Coronary artery (tissue), 2 donors: Measurements from ENCODE around the gene PHLDB3.

Experiments
- DNase-seq: peaks from one replicate; pipeline ENCODE4 v3.0.0-alpha.2; 2017; ENCODE audit warnings: low spot score
- H3K27ac ChIP-seq, 2 donors: fragments of 200-600 bp; sonication (generic); one replicate each; pipeline ENCODE4 v1.5.1; 2016 to 2019
- H3K4me3 ChIP-seq: fragments of 200-600 bp; sonication (generic); 2 replicates; pipeline ENCODE4 v1.5.1; 2016; ENCODE audit warnings: mild to moderate bottlenecking, moderate library complexity
- CTCF ChIP-seq: fragments of 200-600 bp; sonication (generic); IDR thresholded peaks from one replicate; pipeline ENCODE4 v1.5.1; 2019; ENCODE audit warnings: antibody characterized with exemption

PHLDB3 gene

GRCh38 chr19:43495082-43495481 lies 9.5 kb downstream of the PHLDB3 start:
- no peak for TF ChIP-seq CTCF
- no peak for DNase-seq
- no peak overlapping the region for H3K4me3 ChIP-seq
- H3K27ac ChIP-seq: no peak overlapping the region

- no peak for TF ChIP-seq CTCF
- no peak for DNase-seq
Observed at GRCh38 chr19:43490759-43491158, 13.8 kb downstream of the PHLDB3 start.

GRCh38 chr19:43489979-43490599 lies 14.5 kb downstream of the PHLDB3 start:
- no peak for TF ChIP-seq CTCF
- H3K27ac ChIP-seq: no peak overlapping the region
- no peak overlapping the region for H3K4me3 ChIP-seq
- no peak for DNase-seq

More at GRCh38 chr19:43490759-43491158, 13.8 kb downstream of the PHLDB3 start:
- no peak overlapping the region for H3K27ac ChIP-seq
- H3K4me3 ChIP-seq: no peak overlapping the region

GRCh38 chr19:43489310-43489709 lies 15.2 kb downstream of the PHLDB3 start:
- no peak for DNase-seq
- no peak for TF ChIP-seq CTCF
- H3K27ac ChIP-seq: no peak overlapping the region
- no peak overlapping the region for H3K4me3 ChIP-seq

GRCh38 chr19:43488179-43488578 lies 16.4 kb downstream of the PHLDB3 start:
- Histone ChIP-seq H3K27ac (no peak overlapping the region), H3K4me3 (no peak overlapping the region)
- no peak for TF ChIP-seq CTCF
- no peak for DNase-seq

GRCh38 chr19:43486412-43486811 lies 18.1 kb downstream of the PHLDB3 start:
- H3K4me3 ChIP-seq: no peak overlapping the region
- no peak for TF ChIP-seq CTCF
- no peak for DNase-seq
- H3K27ac ChIP-seq: no peak overlapping the region

- no peak overlapping the region for H3K27ac ChIP-seq
- no peak for DNase-seq
- TF ChIP-seq CTCF: no peak
Observed at GRCh38 chr19:43485951-43486350, 18.6 kb downstream of the PHLDB3 start.

More at GRCh38 chr19:43485951-43486350, 18.6 kb downstream of the PHLDB3 start:
- no peak overlapping the region for H3K4me3 ChIP-seq
